SU-DHL-6 (cell line): ENCODE data around the gene RNF8.

Experiments used
- EZH2phosphoT487 ChIP-seq: fragments of 200-600 bp; sonication (generic), shearing (Covaris generic); conservative IDR thresholded peaks from 2 replicates; pipeline ENCODE4 v1.6.1; 2018; ENCODE audit warnings: mild to moderate bottlenecking, antibody characterized with exemption, low read length, moderate library complexity, mixed read lengths
- TF ChIP-seq, protein P1 (sequence below): fragments of 200-600 bp; sonication (generic); IDR thresholded peaks from one replicate; pipeline ENCODE4 v1.5.1; 2017; ENCODE audit warnings: antibody characterized with exemption, mild to moderate bottlenecking, low read length, moderate library complexity; ENCODE audit not compliant: insufficient read depth, poor library complexity, severe bottlenecking

DNA sequence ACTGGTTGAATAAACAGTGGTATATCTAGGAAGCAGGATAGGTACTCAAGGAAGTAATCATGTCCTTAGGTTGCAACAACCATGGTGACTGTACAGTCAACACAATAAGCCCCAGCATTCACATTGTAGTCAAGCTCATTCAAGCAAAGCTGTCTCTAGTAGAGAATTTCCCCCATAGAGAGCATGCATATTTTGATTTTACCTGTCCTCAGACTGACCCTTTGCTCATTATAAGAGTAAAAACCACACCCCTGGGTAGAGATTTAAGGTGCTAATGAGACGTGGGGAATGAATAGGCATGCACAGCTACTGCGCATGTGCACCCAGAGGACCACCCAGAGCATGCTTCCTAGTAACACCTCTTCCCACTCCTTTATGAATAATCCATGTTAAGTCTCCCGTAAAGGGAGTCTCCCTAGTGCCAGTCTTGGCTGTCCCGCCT lies 6.1 kb upstream of the RNF8 start:
- TF ChIP-seq, protein P1, sequence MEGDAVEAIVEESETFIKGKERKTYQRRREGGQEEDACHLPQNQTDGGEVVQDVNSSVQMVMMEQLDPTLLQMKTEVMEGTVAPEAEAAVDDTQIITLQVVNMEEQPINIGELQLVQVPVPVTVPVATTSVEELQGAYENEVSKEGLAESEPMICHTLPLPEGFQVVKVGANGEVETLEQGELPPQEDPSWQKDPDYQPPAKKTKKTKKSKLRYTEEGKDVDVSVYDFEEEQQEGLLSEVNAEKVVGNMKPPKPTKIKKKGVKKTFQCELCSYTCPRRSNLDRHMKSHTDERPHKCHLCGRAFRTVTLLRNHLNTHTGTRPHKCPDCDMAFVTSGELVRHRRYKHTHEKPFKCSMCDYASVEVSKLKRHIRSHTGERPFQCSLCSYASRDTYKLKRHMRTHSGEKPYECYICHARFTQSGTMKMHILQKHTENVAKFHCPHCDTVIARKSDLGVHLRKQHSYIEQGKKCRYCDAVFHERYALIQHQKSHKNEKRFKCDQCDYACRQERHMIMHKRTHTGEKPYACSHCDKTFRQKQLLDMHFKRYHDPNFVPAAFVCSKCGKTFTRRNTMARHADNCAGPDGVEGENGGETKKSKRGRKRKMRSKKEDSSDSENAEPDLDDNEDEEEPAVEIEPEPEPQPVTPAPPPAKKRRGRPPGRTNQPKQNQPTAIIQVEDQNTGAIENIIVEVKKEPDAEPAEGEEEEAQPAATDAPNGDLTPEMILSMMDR = no peak
- no peak for TF ChIP-seq EZH2phosphoT487
